ENCODE measurements around the gene ACKR3.

ACKR3 gene

GRCh38 chr2:236588932-236589592 is 19.4 kb downstream of the ACKR3 start:
- DNase-seq: no peak

GRCh38 chr2:236590846-236591245 is 21.2 kb downstream of the ACKR3 start:
- DNase-seq: no peak

- no peak for DNase-seq
These were observed 23.2 kb downstream of the ACKR3 start for GRCh38 chr2:236592821-236593220.

- no peak for DNase-seq
These were observed 23.9 kb downstream of the ACKR3 start for GRCh38 chr2:236593531-236593930.

GRCh38 chr2:236593956-236594355 is 24.3 kb downstream of the ACKR3 start:
- DNase-seq: no peak

GRCh38 chr2:236597629-236598028 is 28.0 kb downstream of the ACKR3 start:
- no peak for DNase-seq

- DNase-seq: no peak
These were observed 29.4 kb downstream of the ACKR3 start for GRCh38 chr2:236599059-236599458.

GRCh38 chr2:236600158-236600557 is 30.5 kb downstream of the ACKR3 start:
- DNase-seq: no peak

- no peak for DNase-seq
These were observed 31.3 kb downstream of the ACKR3 start for GRCh38 chr2:236600892-236601291.

GRCh38 chr2:236601316-236602202 is 31.9 kb downstream of the ACKR3 start:
- no peak for DNase-seq

GRCh38 chr2:236602678-236603077 is 33.1 kb downstream of the ACKR3 start:
- DNase-seq: no peak

GRCh38 chr2:236603361-236604015 is 33.9 kb downstream of the ACKR3 start:
- DNase-seq: no peak

- no peak for DNase-seq
These were observed 35.1 kb downstream of the ACKR3 start for GRCh38 chr2:236604575-236605344.

GRCh38 chr2:236605345-236605734 is 35.7 kb downstream of the ACKR3 start:
- no peak for DNase-seq

- DNase-seq: no peak
These were observed 36.4 kb downstream of the ACKR3 start for GRCh38 chr2:236606023-236606422.

GRCh38 chr2:236607471-236608187 is 38.0 kb downstream of the ACKR3 start:
- no peak for DNase-seq

GRCh38 chr2:236608188-236608525 is 38.5 kb downstream of the ACKR3 start:
- DNase-seq: no peak

- no peak for DNase-seq
These were observed 39.1 kb downstream of the ACKR3 start for GRCh38 chr2:236608710-236609109.

- no peak for DNase-seq
These were observed 41.6 kb downstream of the ACKR3 start for GRCh38 chr2:236610991-236611821.

GRCh38 chr2:236612737-236613136 is 43.1 kb downstream of the ACKR3 start:
- DNase-seq: no peak

GRCh38 chr2:236613612-236614011 is 44.0 kb downstream of the ACKR3 start:
- DNase-seq: no peak

GRCh38 chr2:236614551-236614950 is 44.9 kb downstream of the ACKR3 start:
- DNase-seq: no peak
